ENCODE measurements around the gene SEPTIN10.
"Not testable (repeated sequence)": the region's sequence is repeated elsewhere in the genome, so short reads cannot be mapped to it uniquely, and the experiment has no call there.

The SEPTIN10 gene

DNA sequence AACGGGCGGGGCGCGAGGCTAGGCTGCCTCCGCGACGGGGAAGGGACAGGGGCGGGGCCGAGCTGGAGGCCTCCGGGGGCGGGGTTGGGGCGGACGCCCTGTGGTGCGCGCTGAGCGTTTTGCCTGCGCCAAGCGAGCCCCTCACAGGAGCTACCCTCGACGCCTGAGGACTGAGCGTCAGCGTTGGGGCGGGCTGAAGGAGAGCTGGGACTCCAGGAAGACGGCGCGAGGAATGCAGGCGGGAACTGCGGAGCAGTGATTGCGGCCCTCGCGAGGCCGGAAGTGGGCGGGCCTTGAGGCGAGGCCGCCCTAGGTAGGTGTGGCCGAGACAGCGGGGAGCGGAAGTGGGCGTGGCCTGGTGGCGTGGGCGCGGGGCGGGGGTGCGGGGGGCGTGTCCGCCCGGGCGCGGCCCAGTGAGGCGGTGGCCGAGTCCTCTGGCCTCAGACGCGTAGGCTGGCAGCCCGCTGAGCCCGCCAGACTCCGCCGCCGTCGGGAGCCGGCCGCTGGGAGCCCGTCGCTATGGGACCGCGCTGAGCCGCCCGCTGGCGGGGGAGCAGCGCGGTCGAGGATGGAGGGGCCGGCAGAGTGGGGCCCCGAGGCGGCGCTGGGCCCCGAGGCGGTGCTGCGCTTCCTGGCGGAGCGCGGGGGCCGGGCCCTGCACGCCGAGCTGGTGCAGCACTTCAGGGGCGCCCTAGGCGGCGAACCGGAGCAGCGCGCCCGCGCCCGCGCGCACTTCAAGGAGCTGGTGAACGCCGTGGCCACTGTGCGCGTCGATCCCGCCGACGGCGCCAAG lies at the start of gene SEPTIN10, which contains the start of gene SOWAHC:
TSS of gene SEPTIN10 (minus strand) at position 45 of the 793 bp plus-strand sequence. CDS start 139 bp downstream, outside the sequence.
TSS of gene SOWAHC (plus strand) at position 443 of the 793 bp plus-strand sequence. CDS start at position 569, 126 bp downstream.
- no peak for DNase-seq

GRCh38 chr2:109662889-109663288 lies 49.1 kb upstream of the SEPTIN10 start:
- DNase-seq = no peak

DNA sequence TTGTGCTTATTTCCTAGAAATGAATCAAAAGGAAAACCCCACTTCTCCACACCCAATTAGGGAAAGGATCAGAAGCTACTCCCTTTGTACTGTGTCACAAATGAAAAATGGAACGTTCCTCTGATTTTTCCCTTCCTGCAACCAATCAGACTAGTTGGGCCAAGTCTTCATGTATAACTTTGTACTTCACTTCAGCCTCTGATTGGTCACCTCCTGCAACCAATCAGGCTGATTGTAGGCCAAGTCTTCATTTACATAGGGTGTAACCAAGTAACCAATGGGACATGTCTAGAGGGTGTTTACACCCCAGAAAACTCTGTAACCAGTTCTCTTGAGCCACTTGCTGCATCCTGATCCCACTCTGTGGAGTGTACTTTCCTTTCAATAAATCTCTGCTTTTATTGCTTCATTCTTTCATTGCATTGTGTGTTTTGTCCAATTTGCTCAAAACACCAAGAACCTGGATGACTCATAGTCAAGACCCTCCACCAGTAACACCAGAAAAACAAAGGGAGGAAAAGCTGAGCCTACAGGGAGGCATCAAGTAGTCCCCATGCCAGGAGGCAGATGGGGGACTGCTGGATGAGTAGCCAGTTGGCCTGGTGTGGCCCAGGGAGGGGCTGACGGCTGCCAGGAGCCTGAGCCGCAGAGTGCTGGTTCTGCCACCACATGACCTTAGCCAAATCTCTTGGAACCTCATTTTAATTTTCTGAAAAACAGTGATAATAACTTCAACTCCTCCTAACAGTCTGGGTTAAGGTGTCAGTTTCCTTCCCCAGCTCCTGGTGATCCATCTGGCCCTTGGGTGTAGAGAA lies 46.5 kb upstream of the SEPTIN10 start:
- no peak for DNase-seq

- DNase-seq = no peak
These were observed 45.8 kb upstream of the SEPTIN10 start for GRCh38 chr2:109659396-109660045.

DNA sequence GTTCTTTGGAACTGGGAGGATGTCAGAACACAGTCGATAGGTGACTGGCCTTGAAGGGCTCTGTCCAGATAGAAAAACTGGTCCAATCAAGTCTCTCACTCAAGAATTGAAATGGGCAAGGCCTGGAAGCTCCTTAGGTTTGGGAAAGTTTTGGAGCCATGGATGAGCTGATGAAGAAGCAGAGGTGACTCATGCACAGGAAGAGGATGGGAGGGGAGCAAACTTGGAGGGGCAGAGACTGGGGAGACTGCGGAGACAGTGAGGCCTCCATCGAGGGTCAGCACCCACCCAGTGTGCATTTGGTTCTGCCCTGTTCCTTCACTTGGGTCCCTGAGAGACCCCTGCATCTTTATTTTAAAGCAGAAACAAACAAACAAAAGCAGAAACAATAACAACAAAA lies 41.5 kb upstream of the SEPTIN10 start:
- DNase-seq = no peak

- no peak for DNase-seq
These were observed 40.7 kb upstream of the SEPTIN10 start for GRCh38 chr2:109654326-109655050.

GRCh38 chr2:109649736-109650695 lies 36.2 kb upstream of the SEPTIN10 start:
- no peak for DNase-seq

GRCh38 chr2:109648041-109648527 lies 34.3 kb upstream of the SEPTIN10 start:
- no peak for DNase-seq

- no peak for DNase-seq
These were observed 33.9 kb upstream of the SEPTIN10 start for GRCh38 chr2:109647636-109648035.

- no peak for DNase-seq
These were observed 33.2 kb upstream of the SEPTIN10 start for GRCh38 chr2:109646961-109647360.

DNA sequence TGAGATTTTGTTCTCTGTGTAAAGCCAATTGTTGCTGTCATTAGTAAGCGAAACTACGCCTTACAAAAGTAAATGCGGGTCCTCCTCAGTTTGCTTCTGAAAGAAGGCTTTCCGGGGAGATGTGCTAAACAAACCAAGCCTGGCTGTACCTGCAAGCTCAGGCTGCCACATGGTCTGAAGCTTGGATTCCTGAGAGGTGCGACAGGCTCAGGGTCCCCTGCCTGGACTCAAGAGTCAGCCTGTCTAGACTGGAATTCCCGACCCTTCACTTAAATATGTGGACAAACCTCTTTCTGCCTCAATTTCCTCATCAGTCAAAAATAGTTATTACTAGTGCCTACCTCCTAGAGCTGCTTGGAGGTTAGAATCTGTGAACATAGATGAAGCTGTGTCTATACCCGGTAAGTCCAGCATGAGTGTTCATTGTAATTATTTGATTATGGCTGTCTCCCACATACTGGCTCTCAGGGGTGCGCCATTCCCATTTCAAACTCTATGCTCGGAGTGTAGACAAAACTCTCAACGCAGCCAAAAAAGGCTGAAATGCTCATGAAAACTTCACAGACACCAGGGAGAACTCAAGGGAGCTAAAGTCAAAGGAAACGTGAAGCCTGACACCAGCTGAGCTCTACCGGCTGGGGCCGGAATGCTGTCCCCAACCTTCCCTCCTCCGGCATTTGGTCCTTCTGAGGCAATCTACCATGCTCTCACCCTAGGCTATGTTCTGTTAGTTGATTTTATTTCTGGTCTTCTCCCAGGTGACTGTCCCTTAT lies 31.8 kb upstream of the SEPTIN10 start:
- no peak for DNase-seq

GRCh38 chr2:109644571-109645275 lies 31.0 kb upstream of the SEPTIN10 start:
- no peak for DNase-seq

- not testable (repeated sequence) for DNase-seq
These were observed 26.2 kb upstream of the SEPTIN10 start for GRCh38 chr2:109640000-109640399.

DNA sequence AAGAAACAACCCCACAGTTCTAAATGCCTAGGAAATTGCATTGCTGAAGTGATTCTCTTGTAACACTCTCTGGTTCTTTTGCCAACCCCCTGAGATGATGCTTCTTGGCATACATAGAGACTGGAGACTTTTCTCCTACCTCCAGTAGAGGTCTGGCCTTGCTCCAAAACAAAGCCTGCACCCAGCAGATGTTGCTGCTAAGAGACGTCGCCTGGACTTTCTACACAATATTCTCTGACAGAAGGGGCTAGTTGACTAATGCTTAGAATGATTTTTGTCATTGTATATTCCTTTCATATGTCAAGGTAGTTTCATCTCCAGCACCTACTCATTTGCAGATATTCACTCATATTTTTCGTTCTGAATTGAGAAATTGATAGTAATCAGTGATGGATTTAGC lies 25.0 kb upstream of the SEPTIN10 start:
- no peak for DNase-seq

DNA sequence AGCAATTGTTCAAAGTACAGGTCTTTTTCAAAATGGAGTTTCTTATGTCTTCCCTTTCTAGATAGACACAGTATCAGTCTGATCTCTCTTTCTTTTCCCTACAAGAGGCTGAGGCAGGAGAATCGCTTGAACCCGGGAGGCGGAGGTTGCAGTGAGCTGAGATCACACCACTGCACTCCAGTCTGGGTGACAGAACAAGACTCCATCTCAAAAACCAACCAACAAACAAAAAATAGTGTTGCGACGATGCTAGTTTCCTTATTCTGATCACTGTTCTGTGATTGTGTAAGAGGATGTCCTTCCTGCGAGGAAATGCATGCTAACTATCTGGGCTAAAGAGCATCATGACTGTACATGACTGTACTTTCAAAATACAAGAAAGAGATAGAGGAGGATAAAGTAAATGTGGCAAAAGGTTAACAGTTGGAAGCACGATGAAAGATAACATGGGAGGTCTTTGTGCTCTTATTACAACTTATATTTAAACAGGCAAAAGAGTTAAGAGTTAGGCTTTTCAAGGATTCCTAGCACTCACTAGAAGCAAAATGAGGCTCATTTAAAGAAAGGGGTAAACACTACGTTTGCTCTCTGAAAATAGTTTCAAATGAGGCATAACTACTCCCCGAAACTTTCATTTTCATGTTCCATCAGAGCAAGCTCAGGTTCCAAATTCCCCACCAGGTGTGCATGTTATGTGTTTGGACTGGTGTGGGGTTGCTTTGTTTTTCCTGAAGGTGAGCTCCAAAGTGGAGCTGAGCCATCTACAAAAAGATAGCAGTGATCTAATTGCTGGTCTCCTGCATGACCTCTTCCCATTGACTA lies 24.2 kb upstream of the SEPTIN10 start:
- DNase-seq = no peak

DNA sequence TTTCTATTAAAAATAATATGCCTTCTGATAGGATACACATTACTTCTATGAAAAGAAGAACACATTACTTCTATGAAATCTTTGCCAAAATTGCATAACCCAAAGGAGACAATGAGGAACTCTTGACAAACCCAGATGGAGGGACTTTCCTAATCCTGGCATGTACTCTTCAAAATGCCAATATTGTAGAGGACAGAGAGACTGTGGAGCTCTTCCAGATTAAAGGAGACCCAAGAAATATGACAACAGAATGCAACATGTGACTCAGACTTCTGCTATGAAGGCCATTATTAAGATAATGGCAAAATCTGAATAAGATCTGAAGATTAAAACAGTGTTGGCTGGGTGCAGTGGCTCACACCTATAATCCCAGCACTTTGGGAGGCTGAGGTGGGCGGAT lies 22.6 kb upstream of the SEPTIN10 start:
- DNase-seq = no peak

- DNase-seq = no peak
These were observed 21.9 kb upstream of the SEPTIN10 start for GRCh38 chr2:109635426-109636304.

Data from GDM1 (cell line).